Breast epithelium (tissue), 3 donors: Measurements from ENCODE around the gene APBB2.

Experiments
- POLR2A ChIP-seq: fragments of 450-650 bp; IDR thresholded peaks from one replicate; pipeline ENCODE4 v1.6.1; 2016; ENCODE audit warnings: antibody characterized with exemption, mild to moderate bottlenecking, moderate library complexity
- POLR2AphosphoS5 ChIP-seq, 3 donors: sonication (generic); formaldehyde crosslinking; IDR thresholded peaks; one replicate each; pipeline ENCODE4 v1.6.1; 2017; ENCODE audit warnings: antibody characterized with exemption in 3 of 3
- TF ChIP-seq, protein P1 (sequence below), 3 donors: fragments of 450-650 bp; IDR thresholded peaks; one replicate each; pipeline ENCODE4 v1.5.1; 2016 to 2017; ENCODE audit warnings: antibody characterized with exemption in 3 of 3, mild to moderate bottlenecking in 3 of 3, moderate library complexity in 3 of 3

DNA sequence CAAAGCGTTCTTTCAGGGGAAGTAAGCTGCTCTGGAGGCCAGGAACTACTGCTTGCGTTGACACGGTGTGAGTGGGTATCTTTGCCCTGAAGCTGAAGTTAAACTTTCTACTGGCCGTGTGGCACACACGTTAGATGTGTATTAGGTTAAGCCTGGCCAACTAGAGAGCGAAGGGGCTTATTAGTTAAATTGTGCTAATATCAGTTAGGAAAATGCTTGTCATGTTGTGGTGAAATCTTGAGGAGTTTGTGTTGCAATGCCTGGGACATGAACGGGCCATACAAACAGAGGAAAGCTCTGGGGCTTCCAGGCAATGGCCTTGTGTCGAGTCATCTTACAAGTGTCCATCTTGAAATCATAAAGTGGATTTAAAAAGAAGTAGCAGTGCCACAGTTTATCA, 402.0 kb downstream of the APBB2 start:
- TF ChIP-seq POLR2A (no peak), POLR2AphosphoS5 (IDR thresholded peaks at IDR 0.05) (no peak)
- TF ChIP-seq, protein P1, sequence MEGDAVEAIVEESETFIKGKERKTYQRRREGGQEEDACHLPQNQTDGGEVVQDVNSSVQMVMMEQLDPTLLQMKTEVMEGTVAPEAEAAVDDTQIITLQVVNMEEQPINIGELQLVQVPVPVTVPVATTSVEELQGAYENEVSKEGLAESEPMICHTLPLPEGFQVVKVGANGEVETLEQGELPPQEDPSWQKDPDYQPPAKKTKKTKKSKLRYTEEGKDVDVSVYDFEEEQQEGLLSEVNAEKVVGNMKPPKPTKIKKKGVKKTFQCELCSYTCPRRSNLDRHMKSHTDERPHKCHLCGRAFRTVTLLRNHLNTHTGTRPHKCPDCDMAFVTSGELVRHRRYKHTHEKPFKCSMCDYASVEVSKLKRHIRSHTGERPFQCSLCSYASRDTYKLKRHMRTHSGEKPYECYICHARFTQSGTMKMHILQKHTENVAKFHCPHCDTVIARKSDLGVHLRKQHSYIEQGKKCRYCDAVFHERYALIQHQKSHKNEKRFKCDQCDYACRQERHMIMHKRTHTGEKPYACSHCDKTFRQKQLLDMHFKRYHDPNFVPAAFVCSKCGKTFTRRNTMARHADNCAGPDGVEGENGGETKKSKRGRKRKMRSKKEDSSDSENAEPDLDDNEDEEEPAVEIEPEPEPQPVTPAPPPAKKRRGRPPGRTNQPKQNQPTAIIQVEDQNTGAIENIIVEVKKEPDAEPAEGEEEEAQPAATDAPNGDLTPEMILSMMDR (IDR thresholded peaks at IDR 0.05) = no peak
